ENCODE results near the gene OSR1.

DNA sequence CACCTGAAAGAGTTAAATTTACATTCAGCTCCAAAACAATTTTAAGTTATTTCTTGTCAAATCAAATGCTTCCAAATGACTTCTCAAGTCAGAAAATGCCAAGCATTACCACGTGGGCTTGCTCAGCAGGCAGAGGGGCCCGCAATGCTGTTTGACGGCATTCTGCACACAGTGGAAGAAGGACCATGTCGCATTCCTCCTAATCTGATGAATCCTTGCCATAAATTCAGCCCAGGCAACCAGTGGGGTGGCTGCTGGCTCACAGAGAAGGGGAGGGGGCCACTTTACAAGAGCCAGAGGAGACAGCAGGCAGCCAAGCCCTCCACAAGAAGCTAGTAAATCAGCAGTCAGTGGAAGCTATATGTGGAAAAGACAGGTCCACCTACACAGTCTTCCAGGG lies 56.7 kb downstream of the OSR1 start:
- no peak for TF ChIP-seq POLR2A (IDR thresholded peaks at IDR 0.05; ENCODE audit: low read depth, low read length)
- TF ChIP-seq TAF1 (IDR thresholded peaks at IDR 0.05; ENCODE audit: low read depth, low read length), result no peak
- no peak for TF ChIP-seq SPI1 (IDR thresholded peaks at IDR 0.05; ENCODE audit: low read depth, low read length)
- TF ChIP-seq POLR2AphosphoS5 (IDR thresholded peaks at IDR 0.05; ENCODE audit: low read depth, low read length), result no peak
- no peak for TF ChIP-seq POU2F2 (IDR thresholded peaks at IDR 0.05; ENCODE audit: low read depth, low read length)
